WTC11 (cell line): ENCODE results near the gene PTTG1IP2. TPM values are rescaled to one million over a fixed set of nuclear protein-coding genes. Genes with fewer than 3 reads are reported as not detected.

ENCODE experiments used
- ATAC-seq: fragments of 200-7000 bp; cut with Tn5 transposase; 2 replicates; pipeline ENCODE4 v1.10.0; 2021; ENCODE audit warnings: mild to moderate bottlenecking, moderate library complexity
- CTCF ChIA-PET: fragments of 300-600 bp; sonication (Branson Sonifier 250); formaldehyde crosslinking; loops from one replicate; lab custom pipeline; 2021; ENCODE audit warnings: antibody characterized with exemption; lab: Charles Lee
- POLR2A ChIA-PET: fragments of 350-600 bp; sonication (Branson Sonifier 250); formaldehyde crosslinking; loops from one replicate; lab custom pipeline; 2021; ENCODE audit warnings: antibody characterized with exemption; lab: Charles Lee
- DNase-seq: peaks from one replicate; pipeline ENCODE4 v3.0.0; 2021; ENCODE audit warnings: low spot score
- H3K27ac Mint-ChIP-seq: 2 replicates; pipeline ENCODE4 v1.8.0; 2021; ENCODE audit warnings: mixed read lengths
- H3K27me3 Mint-ChIP-seq: 2 replicates; pipeline ENCODE4 v1.8.0; 2021; ENCODE audit warnings: low read depth, mild to moderate bottlenecking, moderate library complexity, mixed read lengths
- H3K36me3 Mint-ChIP-seq: 2 replicates; pipeline ENCODE4 v1.8.0; 2021; ENCODE audit warnings: mixed read lengths
- H3K4me1 Mint-ChIP-seq: 2 replicates; pipeline ENCODE4 v1.8.0; 2022; ENCODE audit warnings: mixed read lengths
- H3K4me3 Mint-ChIP-seq: 2 replicates; pipeline ENCODE4 v1.8.0; 2021; ENCODE audit warnings: mild to moderate bottlenecking, moderate library complexity, mixed read lengths
- H3K9me3 Mint-ChIP-seq: 2 replicates; pipeline ENCODE4 v1.8.0; 2021; ENCODE audit warnings: mixed read lengths
- AFF4 ChIP-seq: sonication (generic); formaldehyde crosslinking; IDR thresholded peaks from 2 replicates; pipeline ENCODE4 v1.8.1; 2023; ENCODE audit warnings: mild to moderate bottlenecking, missing genetic modification reagents, borderline replicate concordance
- ARID4B ChIP-seq: sonication (generic); formaldehyde crosslinking; IDR thresholded peaks from 2 replicates; pipeline ENCODE4 v1.8.0; 2023; ENCODE audit warnings: missing genetic modification reagents, mild to moderate bottlenecking, borderline replicate concordance
- ATF2 ChIP-seq: sonication (generic); formaldehyde crosslinking; IDR thresholded peaks from 2 replicates; pipeline ENCODE4 v1.8.1; 2022; ENCODE audit warnings: low read depth, missing genetic modification reagents, borderline replicate concordance
- ATF3 ChIP-seq: sonication (generic); formaldehyde crosslinking; conservative IDR thresholded peaks from 2 replicates; pipeline ENCODE4 v1.8.1; 2022; ENCODE audit warnings: mild to moderate bottlenecking, missing genetic modification reagents
- E2F1 ChIP-seq: sonication (generic); formaldehyde crosslinking; IDR thresholded peaks from 2 replicates; pipeline ENCODE4 v1.8.0; 2022; ENCODE audit warnings: mild to moderate bottlenecking, missing genetic modification reagents
- IRF1 ChIP-seq: sonication (generic); formaldehyde crosslinking; IDR thresholded peaks from 2 replicates; pipeline ENCODE4 v1.8.0; 2023; ENCODE audit warnings: missing genetic modification reagents
- IRF2 ChIP-seq: sonication (generic); formaldehyde crosslinking; IDR thresholded peaks from 2 replicates; pipeline ENCODE4 v1.8.0; 2022; ENCODE audit warnings: low read depth, missing genetic modification reagents, borderline replicate concordance
- RELA ChIP-seq: sonication (generic); formaldehyde crosslinking; IDR thresholded peaks from 2 replicates; pipeline ENCODE4 v1.8.1; 2022; ENCODE audit warnings: missing genetic modification reagents, mild to moderate bottlenecking, borderline replicate concordance
- STAT6 ChIP-seq: sonication (generic); formaldehyde crosslinking; conservative IDR thresholded peaks from 2 replicates; pipeline ENCODE4 v1.8.1; 2023; ENCODE audit warnings: mild to moderate bottlenecking, low read depth, missing genetic modification reagents, moderate library complexity
- TEAD1 ChIP-seq: sonication (generic); formaldehyde crosslinking; IDR thresholded peaks from 2 replicates; pipeline ENCODE4 v1.8.0; 2022; ENCODE audit warnings: mild to moderate bottlenecking, missing genetic modification reagents
- ZNF281 ChIP-seq: sonication (generic); formaldehyde crosslinking; IDR thresholded peaks from 2 replicates; pipeline ENCODE4 v1.8.0; 2023; ENCODE audit warnings: mild to moderate bottlenecking, missing genetic modification reagents
- ZNF416 ChIP-seq: fragments of 250-450 bp; sonication (Bioruptor Pico); IDR thresholded peaks from 2 replicates; pipeline ENCODE4 v1.9.0; 2021; ENCODE audit warnings: mild to moderate bottlenecking, inconsistent platforms
- ZNF512 ChIP-seq: sonication (generic); formaldehyde crosslinking; IDR thresholded peaks from 2 replicates; pipeline ENCODE4 v1.8.1; 2022; ENCODE audit warnings: missing genetic modification reagents, borderline replicate concordance
- ZNF671 ChIP-seq: fragments of 250-450 bp; sonication (Bioruptor Pico); IDR thresholded peaks from 2 replicates; pipeline ENCODE4 v1.8.0; 2021; ENCODE audit warnings: mild to moderate bottlenecking
- total RNA-seq: library from RNA; stranded (reverse); gene quantifications from 3 replicates; pipeline ENCODE4 v1.2.3, GENCODE V29; 2021

The PTTG1IP2 gene
- total RNA-seq, 1 experiment from 2014 or later = not detected

- H3K4me3 Mint-ChIP-seq = no peak overlapping the region
- H3K36me3 Mint-ChIP-seq = no peaks in the 10 kb centered on the region
- CTCF ChIA-PET = interaction anchor here (0.6 to 1.6 kb wide), 3 partner anchors 10 to 96 kb away, joined by 3 to 9 read pairs (median 4); no protein-coding TSS in a partner anchor
- TF ChIP-seq TEAD1 (CRISPR knock-in tag) (no peak), ZNF281 (CRISPR knock-in tag) (no peak), ATF2 (CRISPR knock-in tag) (no peak), ZNF671 (CRISPR knock-in tag) (no peak), AFF4 (CRISPR knock-in tag) (no peak), IRF2 (no peak), ZNF416 (CRISPR knock-in tag) (no peak), E2F1 (CRISPR knock-in tag) (no peak), ZNF512 (CRISPR knock-in tag) (no peak), IRF1 (CRISPR knock-in tag) (no peak)
- TF ChIP-seq, all 79 proteins: peak for 0
- ATAC-seq (peak; percentile 94), DNase-seq (peak; percentile 13)
- H3K4me1 Mint-ChIP-seq = peaks cover 19% of the 10 kb centered on the region
- POLR2A ChIA-PET = no interaction called here
- peaks cover 4% of the 10 kb centered on the region for H3K9me3 Mint-ChIP-seq
- peaks cover 3% of the 10 kb centered on the region; the same call in 1 of the 2 replicates for H3K27me3 Mint-ChIP-seq
- no peak overlapping the region for H3K27ac Mint-ChIP-seq
Measured at GRCh38 chr7:90551036-90551435, 81.6 kb downstream of the PTTG1IP2 start.

GRCh38 chr7:90552521-90552920 lies 83.1 kb downstream of the PTTG1IP2 start:
- peaks cover 3% of the 10 kb centered on the region; the same call in 1 of the 2 replicates for H3K27me3 Mint-ChIP-seq
- no peak overlapping the region for H3K4me3 Mint-ChIP-seq
- DNase-seq (no peak), ATAC-seq (no peak)
- ChIA-PET CTCF (no interaction called here), POLR2A (no interaction called here)
- H3K9me3 Mint-ChIP-seq = peaks cover 4% of the 10 kb centered on the region; the same call in 1 of the 2 replicates
- no peak overlapping the region for H3K27ac Mint-ChIP-seq
- H3K4me1 Mint-ChIP-seq = peaks cover 14% of the 10 kb centered on the region
- H3K36me3 Mint-ChIP-seq = no peaks in the 10 kb centered on the region
- TF ChIP-seq STAT6 = no peak
- no peak for TF ChIP-seq RELA (CRISPR knock-in tag)
- TF ChIP-seq ARID4B (CRISPR knock-in tag) = no peak
- no peak for TF ChIP-seq ATF3 (CRISPR knock-in tag)
